ENCODE results near the gene WNK4. TPM values are rescaled to one million over a fixed set of nuclear protein-coding genes. Genes with fewer than 3 reads are reported as not detected.

WNK4 gene
- total RNA-seq, 1 donor from 2014 or later = 0.67 TPM

- no peak for TF ChIP-seq CTCF (IDR thresholded peaks at IDR 0.05; ENCODE audit: insufficient read depth, low read length, poor library complexity, severe bottlenecking)
- Histone ChIP-seq H3K4me3 (ENCODE audit: low read depth, low read length) (no peak overlapping the region), H3K27me3 (ENCODE audit: control insufficient read depth, insufficient read depth, low read length) (no peaks in the 10 kb centered on the region), H3K36me3 (ENCODE audit: control insufficient read depth, insufficient read depth, low read length) (no peaks in the 10 kb centered on the region)
- no peak for DNase-seq (ENCODE audit: low read depth)
Measured at GRCh38 chr17:42806249-42806648, 25.8 kb downstream of the WNK4 start.

- no peaks in the 10 kb centered on the region for H3K36me3 ChIP-seq (ENCODE audit: control insufficient read depth, insufficient read depth, low read length)
- no peak overlapping the region for H3K4me3 ChIP-seq (ENCODE audit: low read depth, low read length)
- no peak for TF ChIP-seq CTCF (IDR thresholded peaks at IDR 0.05; ENCODE audit: insufficient read depth, low read length, poor library complexity, severe bottlenecking)
- H3K27me3 ChIP-seq (ENCODE audit: control insufficient read depth, insufficient read depth, low read length) = no peaks in the 10 kb centered on the region
- DNase-seq (ENCODE audit: low read depth) = no peak
Measured at GRCh38 chr17:42809250-42809649, 28.8 kb downstream of the WNK4 start.

- Histone ChIP-seq H3K36me3 (ENCODE audit: control insufficient read depth, insufficient read depth, low read length) (peaks cover 2% of the 10 kb centered on the region), H3K27me3 (ENCODE audit: control insufficient read depth, insufficient read depth, low read length) (no peaks in the 10 kb centered on the region), H3K4me3 (ENCODE audit: low read depth, low read length) (no peak overlapping the region)
- TF ChIP-seq CTCF (IDR thresholded peaks at IDR 0.05; ENCODE audit: insufficient read depth, low read length, poor library complexity, severe bottlenecking) = no peak
- no peak for DNase-seq (ENCODE audit: low read depth)
Measured at GRCh38 chr17:42814633-42815399, 34.4 kb downstream of the WNK4 start.

- H3K4me3 ChIP-seq (ENCODE audit: low read depth, low read length) = no peak overlapping the region
- no peak for DNase-seq (ENCODE audit: low read depth)
- no peaks in the 10 kb centered on the region for H3K27me3 ChIP-seq (ENCODE audit: control insufficient read depth, insufficient read depth, low read length)
- TF ChIP-seq CTCF (IDR thresholded peaks at IDR 0.05; ENCODE audit: insufficient read depth, low read length, poor library complexity, severe bottlenecking) = no peak
- H3K36me3 ChIP-seq (ENCODE audit: control insufficient read depth, insufficient read depth, low read length) = peaks cover 2% of the 10 kb centered on the region
Measured at GRCh38 chr17:42817866-42818265, 37.5 kb downstream of the WNK4 start.

GRCh38 chr17:42818379-42818778 lies 38.0 kb downstream of the WNK4 start:
- H3K27me3 ChIP-seq (ENCODE audit: control insufficient read depth, insufficient read depth, low read length) = no peaks in the 10 kb centered on the region
- TF ChIP-seq CTCF (IDR thresholded peaks at IDR 0.05; ENCODE audit: insufficient read depth, low read length, poor library complexity, severe bottlenecking) = no peak
- no peak overlapping the region for H3K4me3 ChIP-seq (ENCODE audit: low read depth, low read length)
- no peak for DNase-seq (ENCODE audit: low read depth)
- H3K36me3 ChIP-seq (ENCODE audit: control insufficient read depth, insufficient read depth, low read length) = peaks cover 2% of the 10 kb centered on the region

Data from kidney epithelial cell (primary cell).